WTC11 (cell line): ENCODE measurements around the gene GSX2. TPM values are rescaled to one million over a fixed set of nuclear protein-coding genes. Genes with fewer than 3 reads are reported as not detected.
A peak's percentile ranks its signal among the peaks of the same experiment; 100 is the strongest.

Experiments used
- ATAC-seq: fragments of 200-7000 bp; cut with Tn5 transposase; 2 replicates; pipeline ENCODE4 v1.10.0; 2021; ENCODE audit warnings: mild to moderate bottlenecking, moderate library complexity
- CTCF ChIA-PET: fragments of 300-600 bp; sonication (Branson Sonifier 250); formaldehyde crosslinking; loops from one replicate; lab custom pipeline; 2021; ENCODE audit warnings: antibody characterized with exemption; lab: Charles Lee
- POLR2A ChIA-PET: fragments of 350-600 bp; sonication (Branson Sonifier 250); formaldehyde crosslinking; loops from one replicate; lab custom pipeline; 2021; ENCODE audit warnings: antibody characterized with exemption; lab: Charles Lee
- DNase-seq: peaks from one replicate; pipeline ENCODE4 v3.0.0; 2021; ENCODE audit warnings: low spot score
- H3K27ac Mint-ChIP-seq: 2 replicates; pipeline ENCODE4 v1.8.0; 2021; ENCODE audit warnings: mixed read lengths
- H3K27me3 Mint-ChIP-seq: 2 replicates; pipeline ENCODE4 v1.8.0; 2021; ENCODE audit warnings: low read depth, mild to moderate bottlenecking, moderate library complexity, mixed read lengths
- H3K36me3 Mint-ChIP-seq: 2 replicates; pipeline ENCODE4 v1.8.0; 2021; ENCODE audit warnings: mixed read lengths
- H3K4me1 Mint-ChIP-seq: 2 replicates; pipeline ENCODE4 v1.8.0; 2022; ENCODE audit warnings: mixed read lengths
- H3K4me3 Mint-ChIP-seq: 2 replicates; pipeline ENCODE4 v1.8.0; 2021; ENCODE audit warnings: mild to moderate bottlenecking, moderate library complexity, mixed read lengths
- H3K9me3 Mint-ChIP-seq: 2 replicates; pipeline ENCODE4 v1.8.0; 2021; ENCODE audit warnings: mixed read lengths
- CREB1 ChIP-seq: sonication (generic); formaldehyde crosslinking; IDR thresholded peaks from 2 replicates; pipeline ENCODE4 v1.8.0; 2023; ENCODE audit warnings: mild to moderate bottlenecking, missing genetic modification reagents
- ELF4 ChIP-seq: sonication (generic); formaldehyde crosslinking; IDR thresholded peaks from 2 replicates; pipeline ENCODE4 v1.8.1; 2022; ENCODE audit warnings: low read depth, mild to moderate bottlenecking, moderate library complexity, missing genetic modification reagents
- EMX1 ChIP-seq: fragments of 250-450 bp; sonication (Bioruptor Pico); IDR thresholded peaks from 2 replicates; pipeline ENCODE4 v1.8.0; 2021; ENCODE audit warnings: mild to moderate bottlenecking
- ERG ChIP-seq: fragments of 250-450 bp; sonication (Bioruptor Pico); IDR thresholded peaks from 2 replicates; pipeline ENCODE4 v1.8.0; 2021; ENCODE audit warnings: mild to moderate bottlenecking
- FOXJ3 ChIP-seq: sonication (generic); formaldehyde crosslinking; IDR thresholded peaks from 2 replicates; pipeline ENCODE4 v1.9.0; 2021; ENCODE audit warnings: missing genetic modification reagents, mild to moderate bottlenecking, borderline replicate concordance
- FOXP1 ChIP-seq: sonication (generic); formaldehyde crosslinking; IDR thresholded peaks from 2 replicates; pipeline ENCODE4 v1.8.0; 2022; ENCODE audit warnings: missing genetic modification reagents, mild to moderate bottlenecking, moderate library complexity, borderline replicate concordance
- GABPB1 ChIP-seq: sonication (generic); formaldehyde crosslinking; IDR thresholded peaks from 2 replicates; pipeline ENCODE4 v1.8.1; 2023; ENCODE audit warnings: mild to moderate bottlenecking, missing genetic modification reagents
- HMGA2 ChIP-seq: fragments of 250-450 bp; sonication (Bioruptor Pico); IDR thresholded peaks from 2 replicates; pipeline ENCODE4 v1.4.0; 2021; ENCODE audit warnings: mild to moderate bottlenecking, moderate library complexity
- JAZF1 ChIP-seq: fragments of 250-450 bp; sonication (Bioruptor Pico); IDR thresholded peaks from 2 replicates; pipeline ENCODE4 v1.9.0; 2021; ENCODE audit warnings: moderate library complexity, mild to moderate bottlenecking, inconsistent platforms
- NR3C1 ChIP-seq: sonication (generic); formaldehyde crosslinking; conservative IDR thresholded peaks from 2 replicates; pipeline ENCODE4 v1.8.1; 2023; ENCODE audit warnings: low read depth, mild to moderate bottlenecking, missing genetic modification reagents
- PRRX2 ChIP-seq: fragments of 250-450 bp; sonication (Bioruptor Pico); IDR thresholded peaks from 2 replicates; pipeline ENCODE4 v1.8.0; 2021; ENCODE audit warnings: mild to moderate bottlenecking
- TP53 ChIP-seq: sonication (generic); formaldehyde crosslinking; IDR thresholded peaks from 2 replicates; pipeline ENCODE4 v1.8.1; 2023; ENCODE audit warnings: mild to moderate bottlenecking, missing genetic modification reagents
- ZBTB21 ChIP-seq: sonication (generic); formaldehyde crosslinking; IDR thresholded peaks from 2 replicates; pipeline ENCODE4 v1.8.1; 2023; ENCODE audit warnings: mild to moderate bottlenecking, missing genetic modification reagents, borderline replicate concordance
- ZNF121 ChIP-seq: sonication (generic); formaldehyde crosslinking; IDR thresholded peaks from 2 replicates; pipeline ENCODE4 v1.8.0; 2023; ENCODE audit warnings: missing genetic modification reagents
- ZNF138 ChIP-seq: sonication (generic); formaldehyde crosslinking; conservative IDR thresholded peaks from 2 replicates; pipeline ENCODE4 v1.8.1; 2022; ENCODE audit warnings: mild to moderate bottlenecking, moderate library complexity, missing genetic modification reagents
- ZNF416 ChIP-seq: fragments of 250-450 bp; sonication (Bioruptor Pico); IDR thresholded peaks from 2 replicates; pipeline ENCODE4 v1.9.0; 2021; ENCODE audit warnings: mild to moderate bottlenecking, inconsistent platforms
- ZNF532 ChIP-seq: fragments of 250-450 bp; sonication (Bioruptor Pico); IDR thresholded peaks from 2 replicates; pipeline ENCODE4 v1.9.0; 2021; ENCODE audit warnings: mild to moderate bottlenecking, borderline replicate concordance
- ZSCAN18 ChIP-seq: fragments of 250-450 bp; sonication (Bioruptor Pico); IDR thresholded peaks from 2 replicates; pipeline ENCODE4 v2.1.2; 2022; ENCODE audit warnings: mild to moderate bottlenecking, moderate library complexity
- total RNA-seq: library from RNA; stranded (reverse); gene quantifications from 3 replicates; pipeline ENCODE4 v1.2.3, GENCODE V29; 2021
- TF ChIP-seq, protein P1 (sequence below): sonication (generic); formaldehyde crosslinking; IDR thresholded peaks from 2 replicates; pipeline ENCODE4 v1.8.1; 2023; ENCODE audit warnings: mild to moderate bottlenecking, missing genetic modification reagents, moderate library complexity
- TF ChIP-seq, protein P2 (sequence below): sonication (generic); formaldehyde crosslinking; IDR thresholded peaks from 2 replicates; pipeline ENCODE4 v1.8.1; 2022; ENCODE audit warnings: low read depth, missing genetic modification reagents, borderline replicate concordance
- TF ChIP-seq, protein P3 (sequence below): sonication (generic); formaldehyde crosslinking; IDR thresholded peaks from 2 replicates; pipeline ENCODE4 v1.8.0; 2022; ENCODE audit warnings: mild to moderate bottlenecking, missing genetic modification reagents
- TF ChIP-seq, protein P4 (sequence below): sonication (generic); formaldehyde crosslinking; IDR thresholded peaks from 2 replicates; pipeline ENCODE4 v1.8.0; 2023; ENCODE audit warnings: missing genetic modification reagents
- TF ChIP-seq, protein P5 (sequence below): fragments of 250-450 bp; sonication (Bioruptor Pico); IDR thresholded peaks from 2 replicates; pipeline ENCODE4 v1.9.0; 2021; ENCODE audit warnings: mild to moderate bottlenecking

GSX2 gene
- total RNA-seq, 1 experiment from 2014 or later, result not detected

DNA sequence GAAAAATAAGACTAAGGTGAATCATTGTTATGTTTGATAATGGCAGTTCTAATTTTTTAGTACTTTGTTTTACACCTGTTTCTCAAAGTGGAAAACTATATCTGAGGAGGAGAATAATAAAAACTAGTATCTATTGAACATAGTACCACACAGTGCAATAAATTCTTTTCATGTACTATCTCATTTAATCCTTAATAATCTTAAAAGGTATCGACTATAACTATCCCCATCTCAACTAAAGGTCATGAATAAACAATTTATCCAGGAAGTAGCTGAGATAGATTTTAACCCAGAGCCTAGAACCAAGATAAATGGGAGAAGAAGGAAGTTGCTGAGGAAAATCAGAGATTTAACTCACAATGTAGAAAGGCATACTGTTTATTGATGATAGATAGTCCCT lies 38.1 kb upstream of the GSX2 start:
- DNase-seq, result no peak
- Mint-ChIP-seq H3K36me3 (no peaks in the 10 kb centered on the region), H3K27me3 (peaks cover 7% of the 10 kb centered on the region; the same call in 1 of the 2 replicates), H3K4me1 (peaks cover 49% of the 10 kb centered on the region), H3K27ac (no peak overlapping the region), H3K9me3 (no peaks in the 10 kb centered on the region), H3K4me3 (peak overlapping the region; percentile 43)
- TF ChIP-seq, protein P1, sequence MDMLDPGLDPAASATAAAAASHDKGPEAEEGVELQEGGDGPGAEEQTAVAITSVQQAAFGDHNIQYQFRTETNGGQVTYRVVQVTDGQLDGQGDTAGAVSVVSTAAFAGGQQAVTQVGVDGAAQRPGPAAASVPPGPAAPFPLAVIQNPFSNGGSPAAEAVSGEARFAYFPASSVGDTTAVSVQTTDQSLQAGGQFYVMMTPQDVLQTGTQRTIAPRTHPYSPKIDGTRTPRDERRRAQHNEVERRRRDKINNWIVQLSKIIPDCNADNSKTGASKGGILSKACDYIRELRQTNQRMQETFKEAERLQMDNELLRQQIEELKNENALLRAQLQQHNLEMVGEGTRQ (CRISPR knock-in tag), result no peak
- TF ChIP-seq, protein P2, sequence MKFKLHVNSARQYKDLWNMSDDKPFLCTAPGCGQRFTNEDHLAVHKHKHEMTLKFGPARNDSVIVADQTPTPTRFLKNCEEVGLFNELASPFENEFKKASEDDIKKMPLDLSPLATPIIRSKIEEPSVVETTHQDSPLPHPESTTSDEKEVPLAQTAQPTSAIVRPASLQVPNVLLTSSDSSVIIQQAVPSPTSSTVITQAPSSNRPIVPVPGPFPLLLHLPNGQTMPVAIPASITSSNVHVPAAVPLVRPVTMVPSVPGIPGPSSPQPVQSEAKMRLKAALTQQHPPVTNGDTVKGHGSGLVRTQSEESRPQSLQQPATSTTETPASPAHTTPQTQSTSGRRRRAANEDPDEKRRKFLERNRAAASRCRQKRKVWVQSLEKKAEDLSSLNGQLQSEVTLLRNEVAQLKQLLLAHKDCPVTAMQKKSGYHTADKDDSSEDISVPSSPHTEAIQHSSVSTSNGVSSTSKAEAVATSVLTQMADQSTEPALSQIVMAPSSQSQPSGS, result no peak
- TF ChIP-seq, protein P3, sequence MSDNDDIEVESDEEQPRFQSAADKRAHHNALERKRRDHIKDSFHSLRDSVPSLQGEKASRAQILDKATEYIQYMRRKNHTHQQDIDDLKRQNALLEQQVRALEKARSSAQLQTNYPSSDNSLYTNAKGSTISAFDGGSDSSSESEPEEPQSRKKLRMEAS (CRISPR knock-in tag), result no peak
- TF ChIP-seq HMGA2 (CRISPR knock-in tag), result no peak
- no peak for TF ChIP-seq ZNF532 (CRISPR knock-in tag)
- TF ChIP-seq PRRX2 (CRISPR knock-in tag), result no peak
- TF ChIP-seq CREB1 (CRISPR knock-in tag), result no peak
- no peak for TF ChIP-seq JAZF1 (CRISPR knock-in tag)
- no peak for TF ChIP-seq TP53 (CRISPR knock-in tag)
- no peak for TF ChIP-seq ZBTB21 (CRISPR knock-in tag)
- no peak for TF ChIP-seq FOXP1 (CRISPR knock-in tag)
- no peak for TF ChIP-seq ERG (CRISPR knock-in tag)
- ATAC-seq, result no peak
- POLR2A ChIA-PET, result no interaction called here
- CTCF ChIA-PET, result no interaction called here

- Mint-ChIP-seq H3K9me3 (no peaks in the 10 kb centered on the region), H3K36me3 (no peaks in the 10 kb centered on the region), H3K4me1 (peaks cover 50% of the 10 kb centered on the region), H3K27me3 (peaks cover 7% of the 10 kb centered on the region; the same call in 1 of the 2 replicates), H3K27ac (peak overlapping the region; percentile 64; the same call in 1 of the 2 replicates), H3K4me3 (peak overlapping the region; percentile 85)
- ChIA-PET CTCF (no interaction called here), POLR2A (no interaction called here)
- ATAC-seq (no peak), DNase-seq (no peak)
- TF ChIP-seq EMX1 (CRISPR knock-in tag) (no peak), ZNF138 (CRISPR knock-in tag) (no peak), GABPB1 (CRISPR knock-in tag) (no peak), ZNF416 (no peak), FOXJ3 (CRISPR knock-in tag) (no peak), ZNF121 (CRISPR knock-in tag) (no peak), NR3C1 (no peak), ELF4 (no peak), ZSCAN18 (CRISPR knock-in tag) (no peak)
- TF ChIP-seq, protein P4, sequence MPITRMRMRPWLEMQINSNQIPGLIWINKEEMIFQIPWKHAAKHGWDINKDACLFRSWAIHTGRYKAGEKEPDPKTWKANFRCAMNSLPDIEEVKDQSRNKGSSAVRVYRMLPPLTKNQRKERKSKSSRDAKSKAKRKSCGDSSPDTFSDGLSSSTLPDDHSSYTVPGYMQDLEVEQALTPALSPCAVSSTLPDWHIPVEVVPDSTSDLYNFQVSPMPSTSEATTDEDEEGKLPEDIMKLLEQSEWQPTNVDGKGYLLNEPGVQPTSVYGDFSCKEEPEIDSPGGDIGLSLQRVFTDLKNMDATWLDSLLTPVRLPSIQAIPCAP (CRISPR knock-in tag), result no peak
- TF ChIP-seq, protein P5, sequence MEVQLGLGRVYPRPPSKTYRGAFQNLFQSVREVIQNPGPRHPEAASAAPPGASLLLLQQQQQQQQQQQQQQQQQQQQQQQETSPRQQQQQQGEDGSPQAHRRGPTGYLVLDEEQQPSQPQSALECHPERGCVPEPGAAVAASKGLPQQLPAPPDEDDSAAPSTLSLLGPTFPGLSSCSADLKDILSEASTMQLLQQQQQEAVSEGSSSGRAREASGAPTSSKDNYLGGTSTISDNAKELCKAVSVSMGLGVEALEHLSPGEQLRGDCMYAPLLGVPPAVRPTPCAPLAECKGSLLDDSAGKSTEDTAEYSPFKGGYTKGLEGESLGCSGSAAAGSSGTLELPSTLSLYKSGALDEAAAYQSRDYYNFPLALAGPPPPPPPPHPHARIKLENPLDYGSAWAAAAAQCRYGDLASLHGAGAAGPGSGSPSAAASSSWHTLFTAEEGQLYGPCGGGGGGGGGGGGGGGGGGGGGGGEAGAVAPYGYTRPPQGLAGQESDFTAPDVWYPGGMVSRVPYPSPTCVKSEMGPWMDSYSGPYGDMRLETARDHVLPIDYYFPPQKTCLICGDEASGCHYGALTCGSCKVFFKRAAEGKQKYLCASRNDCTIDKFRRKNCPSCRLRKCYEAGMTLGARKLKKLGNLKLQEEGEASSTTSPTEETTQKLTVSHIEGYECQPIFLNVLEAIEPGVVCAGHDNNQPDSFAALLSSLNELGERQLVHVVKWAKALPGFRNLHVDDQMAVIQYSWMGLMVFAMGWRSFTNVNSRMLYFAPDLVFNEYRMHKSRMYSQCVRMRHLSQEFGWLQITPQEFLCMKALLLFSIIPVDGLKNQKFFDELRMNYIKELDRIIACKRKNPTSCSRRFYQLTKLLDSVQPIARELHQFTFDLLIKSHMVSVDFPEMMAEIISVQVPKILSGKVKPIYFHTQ (CRISPR knock-in tag), result no peak
- TF ChIP-seq, protein P3 (CRISPR knock-in tag), result no peak
These were observed 37.6 kb upstream of the GSX2 start for GRCh38 chr4:54062392-54062791.
